Measurements from ENCODE around the gene NME4.
"Not testable (repeated sequence)": the region's sequence is repeated elsewhere in the genome, so short reads cannot be mapped to it uniquely, and the experiment has no call there.

The NME4 gene

GRCh38 chr16:410516-411178 lies 13.6 kb downstream of the NME4 start:
- Histone ChIP-seq H3K9me2 (ENCODE audit: low read depth, low read length) (no peaks in the 10 kb centered on the region), H3K27me3 (ENCODE audit: insufficient read depth, low read length) (no peaks in the 10 kb centered on the region), H3K9me3 (ENCODE audit: low read length) (no peaks in the 10 kb centered on the region), H3K79me2 (ENCODE audit: insufficient read depth, low read length) (no peaks in the 10 kb centered on the region), H3K36me3 (ENCODE audit: insufficient read depth, low read length) (peaks cover 5% of the 10 kb centered on the region; the same call in 1 of the 2 replicates), H4K20me1 (ENCODE audit: insufficient read depth, low read length) (no peaks in the 10 kb centered on the region), H3K4me3 (ENCODE audit: low read depth, low read length, poor library complexity, severe bottlenecking) (no peak overlapping the region), H3K4me1 (ENCODE audit: insufficient read depth, low read length, severe bottlenecking) (peaks cover 15% of the 10 kb centered on the region), H2AFZ (ENCODE audit: low read length) (no peak overlapping the region), H3F3A (ENCODE audit: insufficient read depth, low read length) (no peaks in the 10 kb centered on the region), H3K9ac (ENCODE audit: low read length) (no peak overlapping the region), H3K27ac (ENCODE audit: low read depth, low read length, poor library complexity, severe bottlenecking) (no peak overlapping the region), H3K4me2 (ENCODE audit: low read length) (no peak overlapping the region)
- TF ChIP-seq EZH2 (IDR thresholded peaks at IDR 0.05; ENCODE audit: borderline replicate concordance, low read length), result no peak
- no peak for TF ChIP-seq CTCF (IDR thresholded peaks at IDR 0.05; ENCODE audit: low read length)

GRCh38 chr16:411576-412265 lies 14.7 kb downstream of the NME4 start:
- Histone ChIP-seq H3K79me2 (ENCODE audit: insufficient read depth, low read length) (no peaks in the 10 kb centered on the region), H3K4me2 (ENCODE audit: low read length) (no peak overlapping the region), H3K9ac (ENCODE audit: low read length) (no peak overlapping the region), H4K20me1 (ENCODE audit: insufficient read depth, low read length) (no peaks in the 10 kb centered on the region), H3K4me1 (ENCODE audit: insufficient read depth, low read length, severe bottlenecking) (peaks cover 15% of the 10 kb centered on the region), H3K27ac (ENCODE audit: low read depth, low read length, poor library complexity, severe bottlenecking) (peak overlapping the region; percentile 9), H3K9me3 (ENCODE audit: low read length) (no peaks in the 10 kb centered on the region), H3K36me3 (ENCODE audit: insufficient read depth, low read length) (peaks cover 5% of the 10 kb centered on the region; the same call in 1 of the 2 replicates), H3K4me3 (ENCODE audit: low read depth, low read length, poor library complexity, severe bottlenecking) (no peak overlapping the region), H3K9me2 (ENCODE audit: low read depth, low read length) (no peaks in the 10 kb centered on the region), H2AFZ (ENCODE audit: low read length) (no peak overlapping the region), H3K27me3 (ENCODE audit: insufficient read depth, low read length) (0 out of 2 replicates have a peak, but pooled peaks cover 3% of the 10 kb centered on the region), H3F3A (ENCODE audit: insufficient read depth, low read length) (no peaks in the 10 kb centered on the region)
- no peak for TF ChIP-seq CTCF (IDR thresholded peaks at IDR 0.05; ENCODE audit: low read length)
- no peak for TF ChIP-seq EZH2 (IDR thresholded peaks at IDR 0.05; ENCODE audit: borderline replicate concordance, low read length)

GRCh38 chr16:414395-415169 lies 17.6 kb downstream of the NME4 start:
- Histone ChIP-seq H3K9me3 (ENCODE audit: low read length) (no peaks in the 10 kb centered on the region), H3K36me3 (ENCODE audit: insufficient read depth, low read length) (peaks cover 5% of the 10 kb centered on the region; the same call in 1 of the 2 replicates), H3K9me2 (ENCODE audit: low read depth, low read length) (no peaks in the 10 kb centered on the region), H3K4me1 (ENCODE audit: insufficient read depth, low read length, severe bottlenecking) (peaks cover 12% of the 10 kb centered on the region), H3K4me2 (ENCODE audit: low read length) (no peak overlapping the region), H2AFZ (ENCODE audit: low read length) (no peak overlapping the region), H3K4me3 (ENCODE audit: low read depth, low read length, poor library complexity, severe bottlenecking) (no peak overlapping the region), H3F3A (ENCODE audit: insufficient read depth, low read length) (no peaks in the 10 kb centered on the region), H3K27ac (ENCODE audit: low read depth, low read length, poor library complexity, severe bottlenecking) (no peak overlapping the region), H3K79me2 (ENCODE audit: insufficient read depth, low read length) (no peaks in the 10 kb centered on the region), H3K9ac (ENCODE audit: low read length) (no peak overlapping the region), H3K27me3 (ENCODE audit: insufficient read depth, low read length) (0 out of 2 replicates have a peak, but pooled peaks cover 3% of the 10 kb centered on the region), H4K20me1 (ENCODE audit: insufficient read depth, low read length) (no peaks in the 10 kb centered on the region)
- no peak for TF ChIP-seq EZH2 (IDR thresholded peaks at IDR 0.05; ENCODE audit: borderline replicate concordance, low read length)
- TF ChIP-seq CTCF (IDR thresholded peaks at IDR 0.05; ENCODE audit: low read length), result no peak

GRCh38 chr16:415170-415498 lies 18.1 kb downstream of the NME4 start:
- H2AFZ ChIP-seq (ENCODE audit: low read length); H4K20me1 ChIP-seq (ENCODE audit: insufficient read depth, low read length); H3K9ac ChIP-seq (ENCODE audit: low read length); H3K36me3 ChIP-seq (ENCODE audit: insufficient read depth, low read length); H3F3A ChIP-seq (ENCODE audit: insufficient read depth, low read length); H3K9me2 ChIP-seq (ENCODE audit: low read depth, low read length); H3K79me2 ChIP-seq (ENCODE audit: insufficient read depth, low read length); H3K27ac ChIP-seq (ENCODE audit: low read depth, low read length, poor library complexity, severe bottlenecking); H3K4me2 ChIP-seq (ENCODE audit: low read length); H3K9me3 ChIP-seq (ENCODE audit: low read length); H3K4me3 ChIP-seq (ENCODE audit: low read depth, low read length, poor library complexity, severe bottlenecking); H3K27me3 ChIP-seq (ENCODE audit: insufficient read depth, low read length): not testable (repeated sequence)
- H3K4me1 ChIP-seq (ENCODE audit: insufficient read depth, low read length, severe bottlenecking), result peaks cover 11% of the 10 kb centered on the region

- H4K20me1 ChIP-seq (ENCODE audit: insufficient read depth, low read length); H3K9me3 ChIP-seq (ENCODE audit: low read length); H2AFZ ChIP-seq (ENCODE audit: low read length); H3K36me3 ChIP-seq (ENCODE audit: insufficient read depth, low read length); H3K79me2 ChIP-seq (ENCODE audit: insufficient read depth, low read length); H3K9ac ChIP-seq (ENCODE audit: low read length); H3K4me3 ChIP-seq (ENCODE audit: low read depth, low read length, poor library complexity, severe bottlenecking); H3F3A ChIP-seq (ENCODE audit: insufficient read depth, low read length); H3K9me2 ChIP-seq (ENCODE audit: low read depth, low read length); H3K4me2 ChIP-seq (ENCODE audit: low read length); H3K27ac ChIP-seq (ENCODE audit: low read depth, low read length, poor library complexity, severe bottlenecking): not testable (repeated sequence)
- Histone ChIP-seq H3K27me3 (ENCODE audit: insufficient read depth, low read length) (peaks cover 13% of the 10 kb centered on the region), H3K4me1 (ENCODE audit: insufficient read depth, low read length, severe bottlenecking) (peaks cover 25% of the 10 kb centered on the region)
Observed at GRCh38 chr16:422179-422578, 25.2 kb downstream of the NME4 start.

All from OCI-LY1 (cell line).